ENCODE data around the gene HYAL4.

DNA sequence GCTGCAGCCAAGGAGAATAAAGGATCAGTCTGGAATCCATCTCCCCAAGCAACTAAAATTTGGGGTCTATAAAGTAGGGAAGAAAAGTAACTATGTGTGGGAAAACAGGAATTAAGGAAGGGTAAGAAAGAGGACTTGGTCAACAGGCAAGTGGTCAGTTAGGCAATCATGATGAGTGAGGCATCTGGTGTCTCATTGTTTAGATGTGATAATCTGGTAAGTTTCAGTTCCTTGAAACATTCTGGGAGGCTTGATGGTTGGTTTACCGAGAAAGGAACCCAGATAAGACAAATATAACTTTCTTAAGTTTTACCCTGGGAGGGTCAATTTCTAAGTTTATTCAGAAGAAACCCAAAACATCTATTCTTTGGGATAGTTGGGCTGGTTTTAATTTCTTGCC is 22.3 kb downstream of the HYAL4 start:
- TF ChIP-seq POLR2A (IDR thresholded peaks at IDR 0.05): no peak
- TF ChIP-seq, protein P1, sequence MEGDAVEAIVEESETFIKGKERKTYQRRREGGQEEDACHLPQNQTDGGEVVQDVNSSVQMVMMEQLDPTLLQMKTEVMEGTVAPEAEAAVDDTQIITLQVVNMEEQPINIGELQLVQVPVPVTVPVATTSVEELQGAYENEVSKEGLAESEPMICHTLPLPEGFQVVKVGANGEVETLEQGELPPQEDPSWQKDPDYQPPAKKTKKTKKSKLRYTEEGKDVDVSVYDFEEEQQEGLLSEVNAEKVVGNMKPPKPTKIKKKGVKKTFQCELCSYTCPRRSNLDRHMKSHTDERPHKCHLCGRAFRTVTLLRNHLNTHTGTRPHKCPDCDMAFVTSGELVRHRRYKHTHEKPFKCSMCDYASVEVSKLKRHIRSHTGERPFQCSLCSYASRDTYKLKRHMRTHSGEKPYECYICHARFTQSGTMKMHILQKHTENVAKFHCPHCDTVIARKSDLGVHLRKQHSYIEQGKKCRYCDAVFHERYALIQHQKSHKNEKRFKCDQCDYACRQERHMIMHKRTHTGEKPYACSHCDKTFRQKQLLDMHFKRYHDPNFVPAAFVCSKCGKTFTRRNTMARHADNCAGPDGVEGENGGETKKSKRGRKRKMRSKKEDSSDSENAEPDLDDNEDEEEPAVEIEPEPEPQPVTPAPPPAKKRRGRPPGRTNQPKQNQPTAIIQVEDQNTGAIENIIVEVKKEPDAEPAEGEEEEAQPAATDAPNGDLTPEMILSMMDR (IDR thresholded peaks at IDR 0.05): no peak
- no peak for TF ChIP-seq EP300 (IDR thresholded peaks at IDR 0.05)
- TF ChIP-seq POLR2AphosphoS5 (IDR thresholded peaks at IDR 0.05): no peak

Data from suprapubic skin (tissue), 4 donors.